HK-2 (cell line): ENCODE results near the gene CFAP57.
"Not testable (repeated sequence)": the region's sequence is repeated elsewhere in the genome, so short reads cannot be mapped to it uniquely, and the experiment has no call there.

Source experiments
- DNase-seq: peaks from one replicate; pipeline ENCODE4 v3.0.0-alpha.2; 2018; ENCODE audit not compliant: unreplicated experiment

CFAP57 gene

GRCh38 chr1:43171876-43172526, at the start of gene CFAP57, which contains the start of gene EBNA1BP2:
Gene CFAP57 (plus strand): TSS chr1:43172330. CDS start chr1:43172754, 424 bp downstream.
Gene EBNA1BP2 (minus strand): TSS chr1:43172290. CDS start chr1:43172118, 172 bp downstream.
- peak; percentile 90 for DNase-seq

- DNase-seq: no peak
Observed at GRCh38 chr1:43123031-43123430, 49.1 kb upstream of the CFAP57 start.

- DNase-seq: no peak
Observed at GRCh38 chr1:43128816-43129215, 43.3 kb upstream of the CFAP57 start.

GRCh38 chr1:43129426-43129825, 42.7 kb upstream of the CFAP57 start:
- no peak for DNase-seq

GRCh38 chr1:43134068-43134467, 38.1 kb upstream of the CFAP57 start:
- DNase-seq: no peak

- DNase-seq: no peak
Observed at GRCh38 chr1:43134640-43135039, 37.5 kb upstream of the CFAP57 start.

- DNase-seq: no peak
Observed at GRCh38 chr1:43135857-43136781, 36.0 kb upstream of the CFAP57 start.

- DNase-seq: no peak
Observed at GRCh38 chr1:43137445-43138052, 34.6 kb upstream of the CFAP57 start.

- DNase-seq: not testable (repeated sequence)
Observed at GRCh38 chr1:43139295-43139694, 32.8 kb upstream of the CFAP57 start.

- no peak for DNase-seq
Observed at GRCh38 chr1:43140010-43140409, 32.1 kb upstream of the CFAP57 start.

GRCh38 chr1:43140583-43140982, 31.5 kb upstream of the CFAP57 start:
- DNase-seq: no peak

GRCh38 chr1:43143441-43143888, 28.7 kb upstream of the CFAP57 start:
- DNase-seq: no peak

- no peak for DNase-seq
Observed at GRCh38 chr1:43144237-43144636, 27.9 kb upstream of the CFAP57 start.

GRCh38 chr1:43147625-43148327, 24.4 kb upstream of the CFAP57 start:
- peak; percentile 56 for DNase-seq

GRCh38 chr1:43149889-43150288, 22.2 kb upstream of the CFAP57 start:
- DNase-seq: no peak

- DNase-seq: no peak
Observed at GRCh38 chr1:43152866-43153265, 19.3 kb upstream of the CFAP57 start.

- DNase-seq: no peak
Observed at GRCh38 chr1:43153443-43153842, 18.7 kb upstream of the CFAP57 start.

- no peak for DNase-seq
Observed at GRCh38 chr1:43156026-43156425, 16.1 kb upstream of the CFAP57 start.

- no peak for DNase-seq
Observed at GRCh38 chr1:43165162-43165561, 7.0 kb upstream of the CFAP57 start.

GRCh38 chr1:43165765-43166164, 6.4 kb upstream of the CFAP57 start:
- no peak for DNase-seq

- peak; percentile 4 for DNase-seq
Observed at GRCh38 chr1:43171312-43171875, 736 bp upstream of the CFAP57 start.
